ENCODE measurements around the gene PPP1R15B. TPM values are rescaled to one million over a fixed set of nuclear protein-coding genes. Genes with fewer than 3 reads are reported as not detected.

The PPP1R15B gene
- total RNA-seq, 1 experiment from 2014 or later: 69.3 TPM

GRCh38 chr1:204429746-204430145, 18.1 kb upstream of the PPP1R15B start:
- RAD21 ChIA-PET (ENCODE audit: low non-redundant PET in 1 of 2, low total read pairs in 2 of 2, uncharacterized antibody in 2 of 2, unreplicated experiment in 2 of 2): no interaction called here
- BruUV-seq (replicated peaks): no TSS peak
- no peak for ATAC-seq
- Histone ChIP-seq H3K4me3 (replicated peaks in 1 of 2; ENCODE audit: low read depth in 1 of 2, low read length in 2 of 2) (no peak overlapping the region), H4K20me1 (ENCODE audit: insufficient read depth) (no peaks in the 10 kb centered on the region), H3K9me2 (ENCODE audit: insufficient read depth) (no peaks in the 10 kb centered on the region), H3K9ac (ENCODE audit: low read length) (no peak overlapping the region), H3K4me1 (ENCODE audit: control insufficient read depth in 1 of 2, insufficient read depth in 2 of 2, low read length in 2 of 2) (peaks cover 0 to 12% of the 10 kb centered on the region in 2 experiments; a peak in 2 of 4 replicates), H3K4me2 (ENCODE audit: low read length) (no peak overlapping the region), H3K27me3 (ENCODE audit: insufficient read depth, low read length) (no peaks in the 10 kb centered on the region), H3K27ac (ENCODE audit: low read depth, low read length) (no peak overlapping the region), H3K9me3 (ENCODE audit: control insufficient read depth in 1 of 2, insufficient read depth in 1 of 2, low read depth in 1 of 2, low read length in 2 of 2) (no peaks in the 10 kb centered on the region), H3K36me3 (ENCODE audit: control insufficient read depth in 1 of 2, insufficient read depth in 2 of 2, low read length in 2 of 2) (peaks cover 3 to 13% of the 10 kb centered on the region in 2 experiments; a peak in 3 of 4 replicates), H3K79me2 (ENCODE audit: insufficient read depth, low read length) (no peaks in the 10 kb centered on the region), H2AFZ (ENCODE audit: low read depth, low read length, poor library complexity, severe bottlenecking) (no peak overlapping the region)
- POLR2A ChIA-PET: no interaction called here
- DNase-seq (ENCODE audit: low read depth, low spot score): no peak
- no peak for TF ChIP-seq ATF3 (IDR thresholded peaks at IDR 0.05)
- no peak for TF ChIP-seq RAD21 (IDR thresholded peaks at IDR 0.05; ENCODE audit: low read depth)
- no peak for TF ChIP-seq REST (IDR thresholded peaks at IDR 0.05; ENCODE audit: low read depth)
- no peak for TF ChIP-seq EZH2phosphoT487 (IDR thresholded peaks at IDR 0.05; ENCODE audit: borderline replicate concordance)
- no peak for TF ChIP-seq ZNF274 (IDR thresholded peaks at IDR 0.05; ENCODE audit: low read depth, low read length)
- TF ChIP-seq POLR2A (IDR thresholded peaks at IDR 0.05; ENCODE audit: borderline replicate concordance, extremely low read depth, insufficient read depth, insufficient read length): no peak
- TF ChIP-seq ELF1 (IDR thresholded peaks at IDR 0.05; ENCODE audit: borderline replicate concordance, low read depth): no peak
- no peak for TF ChIP-seq CTCF (IDR thresholded peaks at IDR 0.05 in 2 of 3, conservative IDR thresholded peaks at IDR 0.05 in 1 of 3; ENCODE audit: borderline replicate concordance in 1 of 3, insufficient read depth in 1 of 3, low read depth in 2 of 3, low read length in 2 of 3)
- no peak for TF ChIP-seq TCF7L2 (IDR thresholded peaks at IDR 0.05; ENCODE audit: borderline replicate concordance, extremely low read depth, insufficient read depth, insufficient read length)
- TF ChIP-seq SIN3A (IDR thresholded peaks at IDR 0.05; ENCODE audit: low read depth): no peak
- no peak for TF ChIP-seq FOSL1 (IDR thresholded peaks at IDR 0.05; ENCODE audit: low read depth)
- no peak for TF ChIP-seq SRF (IDR thresholded peaks at IDR 0.05; ENCODE audit: low read depth)
- no peak for TF ChIP-seq ZFX (IDR thresholded peaks at IDR 0.05)
- TF ChIP-seq EZH2 (IDR thresholded peaks at IDR 0.05): no peak
- TF ChIP-seq ZBTB33 (IDR thresholded peaks at IDR 0.05; ENCODE audit: extremely low read depth, insufficient replicate concordance, low read length): no peak
- no peak for TF ChIP-seq CBX3 (IDR thresholded peaks at IDR 0.05; ENCODE audit: low read depth)
- TF ChIP-seq YY1 (IDR thresholded peaks at IDR 0.05; ENCODE audit: extremely low read depth, insufficient replicate concordance, low read depth, low read length): no peak
- no peak for TF ChIP-seq JUND (IDR thresholded peaks at IDR 0.05)
- intact Hi-C loops (cut with micrococcal nuclease): loop anchor here (5.0 kb wide), 1 partner anchor 378 kb away; no protein-coding TSS in a partner anchor
- CTCF ChIA-PET: interaction anchor here (1.7 to 3.6 kb wide), 3 partner anchors 12 to 73 kb away, joined by 5 to 37 read pairs (median 17); no protein-coding TSS in a partner anchor

All from HCT116 (cell line).